ENCODE measurements around the gene SHISAL1. TPM values are rescaled to one million over a fixed set of nuclear protein-coding genes. Genes with fewer than 3 reads are reported as not detected.

Gene SHISAL1
- total RNA-seq, 6 experiments from 2014 or later: not detected

DNA sequence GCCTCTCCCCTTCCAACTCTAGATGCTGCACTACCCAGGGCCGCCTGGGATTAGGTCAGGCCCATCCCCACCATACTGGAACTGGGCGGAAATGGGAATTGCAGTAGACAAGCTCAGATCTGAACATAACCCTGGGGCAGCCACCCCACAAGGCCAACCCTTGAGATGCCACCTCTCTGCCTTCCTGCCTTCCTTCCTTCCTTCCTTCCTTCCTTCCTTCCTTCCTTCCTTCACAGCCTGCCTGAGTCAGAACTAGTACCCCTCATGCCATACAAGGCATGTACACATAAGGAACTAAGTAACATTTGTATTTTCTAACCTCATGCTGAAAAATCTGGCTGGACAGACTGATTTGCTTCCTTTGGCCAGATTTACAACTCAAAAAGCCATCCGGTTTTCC, 28.0 kb downstream of the SHISAL1 start:
- no peak for DNase-seq
- TF ChIP-seq, protein P1, sequence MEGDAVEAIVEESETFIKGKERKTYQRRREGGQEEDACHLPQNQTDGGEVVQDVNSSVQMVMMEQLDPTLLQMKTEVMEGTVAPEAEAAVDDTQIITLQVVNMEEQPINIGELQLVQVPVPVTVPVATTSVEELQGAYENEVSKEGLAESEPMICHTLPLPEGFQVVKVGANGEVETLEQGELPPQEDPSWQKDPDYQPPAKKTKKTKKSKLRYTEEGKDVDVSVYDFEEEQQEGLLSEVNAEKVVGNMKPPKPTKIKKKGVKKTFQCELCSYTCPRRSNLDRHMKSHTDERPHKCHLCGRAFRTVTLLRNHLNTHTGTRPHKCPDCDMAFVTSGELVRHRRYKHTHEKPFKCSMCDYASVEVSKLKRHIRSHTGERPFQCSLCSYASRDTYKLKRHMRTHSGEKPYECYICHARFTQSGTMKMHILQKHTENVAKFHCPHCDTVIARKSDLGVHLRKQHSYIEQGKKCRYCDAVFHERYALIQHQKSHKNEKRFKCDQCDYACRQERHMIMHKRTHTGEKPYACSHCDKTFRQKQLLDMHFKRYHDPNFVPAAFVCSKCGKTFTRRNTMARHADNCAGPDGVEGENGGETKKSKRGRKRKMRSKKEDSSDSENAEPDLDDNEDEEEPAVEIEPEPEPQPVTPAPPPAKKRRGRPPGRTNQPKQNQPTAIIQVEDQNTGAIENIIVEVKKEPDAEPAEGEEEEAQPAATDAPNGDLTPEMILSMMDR (IDR thresholded peaks at IDR 0.05): no peak

DNA sequence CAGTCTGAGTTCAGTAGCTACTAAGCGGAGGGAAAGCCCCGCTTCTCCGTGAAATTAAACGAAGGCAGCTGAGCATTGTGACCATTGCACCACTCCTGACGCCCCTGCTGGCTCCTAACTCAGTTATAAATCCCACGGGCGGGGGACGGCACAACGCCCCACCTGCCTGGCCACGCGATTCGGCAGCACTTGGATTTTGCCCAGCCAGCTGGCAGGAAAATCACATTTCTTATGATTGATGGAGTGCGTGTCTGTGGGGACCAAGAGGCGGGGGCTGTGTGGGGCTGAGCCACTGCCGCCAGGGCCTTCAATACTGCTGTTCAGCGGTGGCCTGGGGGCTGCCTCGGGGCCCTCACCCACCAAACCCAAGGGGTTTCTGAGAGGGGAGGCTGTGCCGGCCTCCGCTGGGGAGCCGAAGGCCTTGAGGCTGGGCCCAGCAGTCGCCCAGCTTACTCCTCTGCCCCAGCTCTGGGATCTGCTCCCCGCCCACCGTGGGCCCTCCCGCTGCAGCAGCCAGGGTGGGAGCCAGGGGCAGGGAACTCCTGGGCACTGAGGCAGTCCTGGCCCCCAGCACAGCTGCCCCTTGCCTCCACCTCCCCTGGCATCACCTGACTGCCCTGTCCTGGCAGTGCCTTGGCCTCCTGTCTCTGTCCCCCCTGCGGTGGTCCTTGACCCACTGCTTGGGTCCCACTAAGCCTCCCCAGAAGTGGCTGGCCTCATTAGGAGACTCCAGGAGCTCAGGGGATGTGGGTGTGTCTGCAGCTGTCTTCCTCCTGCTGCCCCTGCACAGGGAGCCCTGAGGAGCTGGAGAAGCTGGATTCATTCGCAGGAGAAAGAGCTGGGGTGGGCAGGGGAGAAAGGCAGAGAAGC, 30.7 kb downstream of the SHISAL1 start:
- H3K27me3 Mint-ChIP-seq (ENCODE audit: insufficient read depth): peaks cover 32% of the 10 kb centered on the region
- TF ChIP-seq, protein P1 (IDR thresholded peaks at IDR 0.05): no peak
- H3K4me1 Mint-ChIP-seq (ENCODE audit: low read depth): no peaks in the 10 kb centered on the region
- no peak overlapping the region for H3K4me3 Mint-ChIP-seq
- no peaks in the 10 kb centered on the region for H3K9me3 Mint-ChIP-seq
- no peak overlapping the region for H3K27ac Mint-ChIP-seq
- no peaks in the 10 kb centered on the region for H3K36me3 Mint-ChIP-seq (ENCODE audit: low read depth)
- no peak for DNase-seq

More for the DNA sequence above, 28.0 kb downstream of the SHISAL1 start:
- Mint-ChIP-seq H3K4me1 (ENCODE audit: low read depth) (peaks cover 8% of the 10 kb centered on the region), H3K27ac (no peak overlapping the region), H3K4me3 (no peak overlapping the region), H3K9me3 (no peaks in the 10 kb centered on the region), H3K27me3 (ENCODE audit: insufficient read depth) (peaks cover 18% of the 10 kb centered on the region), H3K36me3 (ENCODE audit: low read depth) (no peaks in the 10 kb centered on the region)

DNA sequence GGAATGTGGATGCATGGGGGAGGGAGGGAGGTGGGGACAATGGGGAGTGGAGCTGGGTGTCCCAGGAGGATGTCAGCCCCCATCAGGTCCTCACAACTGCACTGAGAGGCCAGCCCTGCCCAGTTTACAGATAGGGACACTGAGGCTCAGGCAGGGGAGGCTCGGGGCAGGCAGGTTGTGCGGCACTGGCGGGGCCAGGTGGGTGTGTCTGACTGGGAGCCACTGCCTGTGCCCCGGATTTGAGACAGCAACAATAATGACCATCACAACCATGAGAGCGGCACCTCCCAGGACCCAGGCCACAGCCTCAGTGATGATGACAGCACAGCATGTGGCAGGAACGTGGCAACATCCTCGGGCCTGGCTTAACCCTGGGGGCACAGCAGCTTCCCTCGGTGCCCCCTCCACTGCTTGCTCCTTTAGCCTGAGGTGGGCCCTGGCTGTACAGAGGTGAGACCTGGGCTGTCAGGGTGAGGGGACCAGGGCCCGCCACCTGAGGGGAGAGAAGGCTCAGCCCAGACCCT, 32.0 kb downstream of the SHISAL1 start:
- Mint-ChIP-seq H3K36me3 (ENCODE audit: low read depth) (no peaks in the 10 kb centered on the region), H3K9me3 (no peaks in the 10 kb centered on the region), H3K4me1 (ENCODE audit: low read depth) (no peaks in the 10 kb centered on the region), H3K4me3 (no peak overlapping the region), H3K27me3 (ENCODE audit: insufficient read depth) (peaks cover 44% of the 10 kb centered on the region), H3K27ac (no peak overlapping the region)
- no peak for DNase-seq
- TF ChIP-seq, protein P1 (IDR thresholded peaks at IDR 0.05): no peak

DNA sequence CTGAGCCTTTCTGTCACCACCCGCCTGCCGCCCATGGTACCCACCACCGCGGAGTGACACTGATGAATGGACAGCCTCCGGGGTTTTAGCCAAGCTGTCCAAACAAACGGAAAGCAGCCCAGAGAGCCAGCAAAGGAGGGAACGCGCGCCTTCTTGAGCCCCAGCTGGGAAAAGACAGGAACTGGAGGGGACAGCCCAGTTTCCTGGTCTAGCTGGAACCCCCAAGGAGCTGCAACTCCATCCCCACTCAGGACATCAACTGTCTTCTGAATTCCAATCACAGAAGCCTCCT, 33.7 kb downstream of the SHISAL1 start:
- H3K36me3 Mint-ChIP-seq (ENCODE audit: low read depth): no peaks in the 10 kb centered on the region
- H3K27me3 Mint-ChIP-seq (ENCODE audit: insufficient read depth): peaks cover 51% of the 10 kb centered on the region
- TF ChIP-seq, protein P1 (IDR thresholded peaks at IDR 0.05): no peak
- no peak overlapping the region for H3K27ac Mint-ChIP-seq
- H3K9me3 Mint-ChIP-seq: no peaks in the 10 kb centered on the region
- H3K4me1 Mint-ChIP-seq (ENCODE audit: low read depth): no peaks in the 10 kb centered on the region
- DNase-seq: no peak
- no peak overlapping the region for H3K4me3 Mint-ChIP-seq

DNA sequence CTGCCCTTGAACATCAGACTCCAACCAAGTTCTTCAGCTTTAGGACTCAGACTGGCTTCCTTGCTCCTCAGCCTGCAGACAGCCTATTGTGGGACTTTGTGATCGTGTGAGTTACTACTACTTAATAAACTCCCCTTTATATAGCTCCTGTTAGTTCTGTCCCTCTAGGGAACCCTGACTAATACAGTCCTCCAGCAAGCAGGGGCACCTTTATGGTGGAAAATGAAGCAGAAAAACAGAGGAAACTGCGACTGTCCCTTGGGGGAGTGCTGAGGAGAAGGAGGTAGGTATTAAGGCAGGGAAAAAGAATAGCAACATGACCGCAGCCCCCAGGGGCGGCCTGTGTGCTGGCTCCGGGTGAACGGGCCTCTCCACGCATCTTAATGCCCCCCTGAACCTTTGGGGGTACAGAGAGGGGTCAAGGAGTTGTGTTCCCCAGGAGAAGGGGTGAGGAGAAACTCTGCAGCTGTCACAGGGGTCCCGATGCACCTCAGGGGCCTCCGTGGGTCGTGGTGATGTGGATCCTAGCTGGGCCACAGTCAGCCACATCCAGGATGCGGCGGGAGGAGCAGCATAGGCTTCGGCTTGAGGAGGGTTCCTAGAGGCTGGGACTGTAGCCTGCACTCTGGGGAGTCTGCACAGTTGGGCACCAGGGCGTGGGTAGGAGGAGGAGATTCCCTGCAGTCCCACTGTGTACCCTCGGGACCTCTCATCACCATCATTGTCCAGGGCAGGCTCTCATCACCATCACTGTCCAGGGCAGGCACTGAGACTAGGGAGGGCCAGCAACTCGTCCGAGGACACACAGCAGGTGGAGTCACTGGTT, 34.3 kb downstream of the SHISAL1 start:
- no peak overlapping the region for H3K4me3 Mint-ChIP-seq
- DNase-seq: no peak
- no peaks in the 10 kb centered on the region for H3K36me3 Mint-ChIP-seq (ENCODE audit: low read depth)
- H3K9me3 Mint-ChIP-seq: no peaks in the 10 kb centered on the region
- H3K27me3 Mint-ChIP-seq (ENCODE audit: insufficient read depth): peaks cover 51% of the 10 kb centered on the region
- TF ChIP-seq, protein P1 (IDR thresholded peaks at IDR 0.05): no peak
- H3K27ac Mint-ChIP-seq: no peak overlapping the region
- no peaks in the 10 kb centered on the region for H3K4me1 Mint-ChIP-seq (ENCODE audit: low read depth)

Measured in HFFc6 (cell line).